ENCODE measurements around the gene CYFIP2. TPM values are rescaled to one million over a fixed set of nuclear protein-coding genes. Genes with fewer than 3 reads are reported as not detected.
"Not testable (repeated sequence)": the region's sequence is repeated elsewhere in the genome, so short reads cannot be mapped to it uniquely, and the experiment has no call there.

CYFIP2 gene
- polyA plus RNA-seq, 3 donors: 113 to 128 (median 118) TPM

DNA sequence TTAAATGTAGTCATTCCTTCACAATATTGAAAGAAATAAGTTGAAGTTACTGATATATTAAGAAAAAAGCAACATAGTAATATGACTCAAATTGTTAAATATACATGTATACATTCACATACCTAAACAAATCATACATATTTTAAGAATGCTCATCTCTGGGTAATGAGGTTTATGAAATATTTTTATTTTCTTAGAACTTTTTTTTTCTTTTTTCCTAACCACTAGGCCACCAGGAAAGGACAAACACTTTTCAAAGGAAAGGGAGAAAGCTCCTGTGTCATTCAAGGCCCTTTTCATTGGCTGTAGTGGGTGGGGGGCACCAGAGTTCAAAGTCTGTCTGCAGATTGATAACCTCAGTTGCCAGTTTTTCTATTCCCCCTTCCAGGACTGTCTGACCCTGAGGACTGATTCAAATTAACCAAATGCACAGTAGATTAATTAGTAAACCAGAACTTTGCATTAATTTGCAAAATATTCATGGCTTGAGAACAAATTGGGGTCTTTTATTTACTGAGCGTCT, 121.2 kb downstream of the CYFIP2 start:
- no peak for DNase-seq

- no peak for DNase-seq
Measured at GRCh38 chr5:157387683-157388093, 121.8 kb downstream of the CYFIP2 start.

DNA sequence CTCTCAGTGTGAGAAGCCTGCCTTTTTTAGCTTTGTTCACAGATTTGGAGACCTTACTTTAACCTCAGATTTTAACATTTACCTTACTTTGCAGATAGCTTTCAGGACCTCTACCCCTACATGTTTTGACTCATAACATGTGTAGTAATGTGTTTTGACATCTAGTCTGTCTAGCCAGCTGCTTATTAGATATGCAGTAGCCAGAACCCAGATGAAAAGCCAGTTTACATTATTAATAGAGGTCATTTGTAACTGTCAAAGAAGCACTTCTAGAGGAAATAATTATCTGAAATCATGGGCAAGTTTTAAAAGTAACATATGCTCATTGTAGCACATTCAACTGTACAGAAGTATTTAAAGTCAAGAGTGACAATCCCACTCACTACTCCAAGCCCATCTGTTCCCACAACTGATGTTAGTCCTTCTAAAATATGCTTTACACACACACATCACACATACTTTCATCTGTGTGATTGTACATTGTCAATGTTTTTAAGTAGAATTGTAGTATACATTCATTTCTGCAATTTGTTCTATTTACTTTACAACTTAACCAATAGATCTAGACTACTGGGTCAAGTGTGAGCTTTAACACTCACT, 122.3 kb downstream of the CYFIP2 start:
- DNase-seq: no peak

DNA sequence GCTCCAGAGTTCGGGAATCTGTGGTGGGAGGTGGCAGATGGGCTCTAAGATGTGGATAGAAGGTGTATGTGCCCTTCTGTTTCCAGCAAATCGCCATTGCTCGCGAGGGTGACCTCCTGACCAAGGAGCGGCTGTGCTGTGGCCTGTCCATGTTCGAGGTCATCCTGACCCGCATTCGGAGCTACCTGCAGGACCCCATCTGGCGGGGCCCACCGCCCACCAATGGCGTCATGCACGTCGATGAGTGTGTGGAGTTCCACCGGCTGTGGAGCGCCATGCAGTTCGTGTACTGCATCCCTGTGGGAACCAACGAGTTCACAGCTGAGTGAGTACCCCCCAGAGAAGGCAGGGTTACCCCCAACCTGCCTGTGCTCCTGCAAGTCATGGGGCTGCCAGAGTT, 123.2 kb downstream of the CYFIP2 start:
- DNase-seq: no peak

DNA sequence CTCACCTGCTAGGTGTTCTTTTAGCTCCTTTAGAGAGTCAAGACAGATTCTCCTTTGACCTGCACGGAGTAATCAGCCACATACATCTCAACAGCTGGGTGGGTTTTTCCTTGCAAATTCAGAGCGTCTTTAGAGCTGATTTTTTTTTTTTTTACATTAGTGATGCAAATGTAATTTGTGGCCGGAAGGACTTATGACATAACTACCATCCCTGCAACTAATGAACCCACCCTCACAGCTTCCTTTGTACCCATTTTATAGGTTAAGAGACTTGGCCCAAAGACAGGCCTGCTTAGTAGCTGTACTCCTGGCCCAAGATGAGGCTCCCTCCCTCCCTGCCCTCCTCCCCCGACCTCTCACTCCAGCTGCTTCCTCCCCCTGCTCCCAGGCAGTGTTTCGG, 124.2 kb downstream of the CYFIP2 start:
- no peak for DNase-seq

DNA sequence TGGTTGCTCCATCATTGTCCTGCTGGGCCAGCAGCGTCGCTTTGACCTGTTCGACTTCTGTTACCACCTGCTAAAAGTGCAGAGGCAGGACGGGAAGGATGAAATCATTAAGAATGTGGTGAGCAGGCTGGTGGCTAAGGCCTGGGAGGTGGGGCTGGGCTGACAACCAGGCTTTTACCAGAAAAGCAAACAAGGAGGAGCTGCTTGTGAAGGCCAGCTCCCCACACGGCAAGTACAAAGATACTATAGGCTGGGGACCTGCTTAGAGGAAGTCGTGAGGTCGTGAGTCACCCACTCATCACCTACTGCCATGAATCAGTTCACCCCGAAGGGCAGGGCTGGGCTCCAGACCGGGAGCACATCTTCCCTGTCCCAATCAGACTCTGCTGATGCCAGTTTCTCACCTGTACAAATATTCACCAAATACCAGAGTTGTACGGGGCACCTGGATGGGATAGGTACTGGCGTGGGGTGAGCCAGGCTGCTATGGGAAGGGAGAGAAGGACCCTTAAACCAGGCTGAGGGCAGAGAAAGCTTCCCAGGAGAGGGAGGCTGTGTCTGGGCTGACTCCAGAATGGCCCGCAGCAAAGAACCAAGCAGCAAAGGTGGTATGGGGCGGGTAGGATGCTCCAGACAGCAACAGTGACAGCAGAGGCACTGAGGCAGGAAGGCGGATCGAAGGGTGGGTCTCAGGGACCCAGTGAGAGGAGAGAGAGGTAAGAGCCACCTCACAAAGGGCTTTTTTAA, 124.8 kb downstream of the CYFIP2 start:
- DNase-seq: no peak

DNA sequence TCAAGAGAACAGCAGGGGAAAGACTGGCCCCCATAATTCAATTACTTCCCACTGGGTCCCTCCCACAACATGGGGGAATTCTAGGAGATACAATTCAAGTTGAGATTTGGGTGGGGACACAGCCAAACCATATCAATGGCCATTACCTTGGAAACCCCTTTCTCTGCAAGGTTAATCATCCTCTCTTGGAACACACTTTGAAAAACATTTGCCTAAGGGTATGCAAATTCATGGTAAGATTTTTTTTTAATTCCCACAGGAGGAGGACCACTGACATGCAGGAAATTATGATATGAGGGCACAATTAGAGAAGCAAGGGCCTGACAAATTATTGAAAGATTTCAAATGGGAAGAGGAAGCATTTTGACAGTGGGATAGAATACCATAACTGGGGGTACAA, 132.4 kb downstream of the CYFIP2 start:
- DNase-seq: no peak

DNA sequence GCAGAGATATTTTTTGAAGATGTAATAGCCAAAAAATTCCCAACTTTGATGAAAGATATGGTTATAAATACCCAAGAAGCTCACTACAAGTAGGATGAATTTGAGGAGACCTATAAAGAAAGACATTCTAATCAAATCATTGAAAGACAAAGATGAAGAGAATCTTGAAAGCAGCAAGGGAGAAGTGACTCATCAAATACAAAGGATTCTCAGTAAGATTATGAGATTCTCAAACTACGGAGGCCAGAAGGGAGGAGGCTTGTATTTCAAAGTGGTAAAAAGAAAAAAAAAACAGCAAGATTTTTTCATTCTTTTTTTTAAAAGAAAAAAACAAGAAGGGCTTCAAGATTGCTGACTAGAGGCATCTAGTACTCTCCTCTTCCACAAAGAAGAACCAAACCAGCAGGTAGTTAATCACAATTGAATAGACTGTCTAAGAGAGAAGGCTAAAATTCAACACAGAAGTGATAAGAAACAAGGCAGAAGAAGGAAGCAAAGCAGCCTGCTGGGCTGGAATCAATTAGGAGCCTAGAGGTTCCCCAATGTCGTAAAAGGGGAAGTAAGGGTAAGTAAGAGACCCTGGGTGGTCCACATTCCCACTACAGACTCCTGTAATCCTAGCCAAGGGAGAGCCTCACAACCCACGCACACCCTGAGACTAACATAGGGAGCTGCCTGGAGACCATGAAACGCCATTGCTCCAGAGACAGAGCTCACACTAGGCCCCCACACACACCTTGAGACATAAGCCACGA, 135.0 kb downstream of the CYFIP2 start:
- no peak for DNase-seq

GRCh38 chr5:157415838-157416237, 149.9 kb downstream of the CYFIP2 start:
- no peak for DNase-seq

DNA sequence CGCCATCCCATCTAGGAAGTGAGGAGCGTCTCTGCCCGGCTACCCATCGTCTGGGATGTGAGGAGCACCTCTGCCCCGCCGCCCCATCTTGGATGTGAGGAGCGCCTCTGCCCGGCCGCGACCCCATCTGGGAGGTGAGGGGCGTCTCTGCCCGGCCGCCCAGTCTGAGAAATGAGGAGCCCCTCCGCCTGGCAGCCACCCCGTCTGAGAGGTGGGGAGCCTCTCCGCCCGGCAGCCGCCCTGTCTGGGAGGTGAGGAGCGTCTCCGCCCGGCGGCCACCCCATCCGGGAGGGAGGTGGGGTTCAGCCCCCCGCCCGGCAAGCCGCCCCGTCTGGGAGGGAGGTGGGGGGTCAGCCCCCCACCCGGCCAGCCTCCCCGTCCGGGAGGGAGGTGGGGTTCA, 153.6 kb downstream of the CYFIP2 start:
- DNase-seq: not testable (repeated sequence)

GRCh38 chr5:157429920-157430319, 164.0 kb downstream of the CYFIP2 start:
- not testable (repeated sequence) for DNase-seq

DNA sequence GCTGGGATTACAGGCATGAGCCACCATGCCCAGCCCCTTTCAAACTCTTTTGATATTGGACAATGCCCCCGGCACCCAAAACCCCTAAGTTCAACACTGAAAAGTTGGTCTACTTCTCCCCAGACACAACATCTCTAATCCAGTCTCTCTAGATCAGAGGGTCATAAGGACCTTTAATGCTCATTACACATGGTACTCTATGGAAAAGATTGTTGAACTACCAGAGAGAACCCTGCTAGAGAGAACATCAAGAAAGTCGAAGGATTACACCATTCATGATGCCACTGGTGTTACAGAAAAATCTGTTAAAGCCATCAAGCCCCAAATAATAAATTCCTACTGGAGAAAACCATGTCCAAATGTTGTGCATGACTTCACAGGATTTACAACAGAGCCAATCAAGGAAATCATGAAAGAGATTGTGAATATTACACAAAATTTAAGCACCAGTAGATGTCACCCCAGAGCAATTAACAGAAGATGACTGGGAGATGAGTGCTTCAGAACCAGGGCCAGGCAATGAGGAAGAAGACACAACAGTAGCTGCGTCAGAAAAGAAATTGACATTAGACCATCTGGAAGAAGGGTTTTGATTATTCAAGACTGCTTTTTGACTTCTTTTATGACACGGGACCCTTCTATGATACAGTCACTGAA, 165.7 kb downstream of the CYFIP2 start:
- DNase-seq: peak; percentile 42

- no peak for DNase-seq
Measured at GRCh38 chr5:157434096-157434495, 168.2 kb downstream of the CYFIP2 start.

DNA sequence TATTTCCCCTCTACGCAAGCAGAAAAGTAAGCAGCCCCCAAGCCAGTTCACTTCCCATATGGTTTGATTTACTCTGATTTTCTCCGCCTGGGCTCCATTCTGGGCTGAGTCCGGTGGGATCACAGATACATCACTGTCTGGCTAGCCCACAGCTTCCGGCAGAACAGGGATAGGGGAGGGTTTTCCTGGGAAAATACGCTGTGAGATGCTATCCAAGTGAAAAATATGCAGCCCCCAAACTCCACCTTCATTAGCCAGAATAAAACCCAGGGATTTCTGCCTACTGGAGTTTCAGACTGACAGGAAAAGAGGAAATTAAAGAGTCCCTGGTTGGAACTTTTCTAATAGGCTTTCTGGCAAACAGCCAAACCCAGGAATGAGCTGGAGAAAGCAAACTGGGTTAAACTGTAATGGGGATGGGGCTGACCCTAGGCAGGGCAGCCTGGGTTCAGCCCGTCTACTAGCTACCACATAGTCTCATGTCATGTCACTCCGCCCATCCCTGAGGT, 177.2 kb downstream of the CYFIP2 start:
- DNase-seq: peak; percentile 20

- no peak for DNase-seq
Measured at GRCh38 chr5:157444224-157444623, 178.3 kb downstream of the CYFIP2 start.

Other genes with a start within 250 kb of the CYFIP2 start
- 1 to 10 TPM in 2 of 3 donors, under 1 TPM in 1; 0.70 to 5.8 (median 2.7) TPM for gene HAVCR1, start 207.0 kb upstream of the CYFIP2 start, polyA plus RNA-seq (ENCODE audit: insufficient read length in 3 of 3)
- gene HAVCR2, start 157.1 kb upstream of the CYFIP2 start, polyA plus RNA-seq (ENCODE audit: insufficient read length in 3 of 3): 10 to 100 TPM in 2 of 3 donors, 1 to 10 TPM in 1; 3.3 to 12.1 (median 11.5) TPM
- 10 to 100 TPM; 19.9 to 23.2 (median 20.2) TPM for gene MED7, start 123.3 kb upstream of the CYFIP2 start, polyA plus RNA-seq (ENCODE audit: insufficient read length in 3 of 3)
- gene GARIN3, start 99.9 kb upstream of the CYFIP2 start, polyA plus RNA-seq (ENCODE audit: insufficient read length in 3 of 3): not detected
- gene ITK, start 85.3 kb upstream of the CYFIP2 start, polyA plus RNA-seq (ENCODE audit: insufficient read length in 3 of 3): under 1 TPM; 0.22 to 0.49 (median 0.33) TPM
- under 1 TPM; 0.45 to 0.75 (median 0.67) TPM for gene NIPAL4, start 194.1 kb downstream of the CYFIP2 start, polyA plus RNA-seq (ENCODE audit: insufficient read length in 3 of 3)

Data from renal pelvis (tissue), 4 donors.